ENCODE measurements around the gene LHFPL2. TPM values are rescaled to one million over a fixed set of nuclear protein-coding genes. Genes with fewer than 3 reads are reported as not detected.

LHFPL2 gene
- total and polyA plus RNA-seq, 2 donors from 2014 or later = 1.8 to 12.6 TPM

- TF ChIP-seq, protein P1, sequence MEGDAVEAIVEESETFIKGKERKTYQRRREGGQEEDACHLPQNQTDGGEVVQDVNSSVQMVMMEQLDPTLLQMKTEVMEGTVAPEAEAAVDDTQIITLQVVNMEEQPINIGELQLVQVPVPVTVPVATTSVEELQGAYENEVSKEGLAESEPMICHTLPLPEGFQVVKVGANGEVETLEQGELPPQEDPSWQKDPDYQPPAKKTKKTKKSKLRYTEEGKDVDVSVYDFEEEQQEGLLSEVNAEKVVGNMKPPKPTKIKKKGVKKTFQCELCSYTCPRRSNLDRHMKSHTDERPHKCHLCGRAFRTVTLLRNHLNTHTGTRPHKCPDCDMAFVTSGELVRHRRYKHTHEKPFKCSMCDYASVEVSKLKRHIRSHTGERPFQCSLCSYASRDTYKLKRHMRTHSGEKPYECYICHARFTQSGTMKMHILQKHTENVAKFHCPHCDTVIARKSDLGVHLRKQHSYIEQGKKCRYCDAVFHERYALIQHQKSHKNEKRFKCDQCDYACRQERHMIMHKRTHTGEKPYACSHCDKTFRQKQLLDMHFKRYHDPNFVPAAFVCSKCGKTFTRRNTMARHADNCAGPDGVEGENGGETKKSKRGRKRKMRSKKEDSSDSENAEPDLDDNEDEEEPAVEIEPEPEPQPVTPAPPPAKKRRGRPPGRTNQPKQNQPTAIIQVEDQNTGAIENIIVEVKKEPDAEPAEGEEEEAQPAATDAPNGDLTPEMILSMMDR (IDR thresholded peaks at IDR 0.05; ENCODE audit: borderline replicate concordance, extremely low read depth, insufficient read depth) = no peak
- Histone ChIP-seq H3K9ac (ENCODE audit: low read length in 3 of 3) (no peak overlapping the region), H3K27ac (ENCODE audit: low read depth in 2 of 2, low read length in 2 of 2) (peak overlapping the region in 1 of 2 donors; percentile 49), H3K27me3 (ENCODE audit: control insufficient read depth, insufficient read depth, low read length) (no peaks in the 10 kb centered on the region), H3K36me3 (ENCODE audit: control insufficient read depth in 2 of 3, insufficient read depth in 3 of 3, low read length in 3 of 3) (no peaks in the 10 kb centered on the region), H3K4me3 (ENCODE audit: low read length in 3 of 3) (no peak overlapping the region), H3K4me1 (ENCODE audit: control insufficient read depth in 2 of 3, insufficient read depth in 2 of 3, low read depth in 1 of 3, low read length in 3 of 3) (no peaks in the 10 kb centered on the region), H3K9me3 (ENCODE audit: control insufficient read depth in 2 of 3, insufficient read depth in 1 of 3, low read length in 3 of 3) (no peaks in the 10 kb centered on the region)
- peak; percentile 69 to 87 (median 80) for DNase-seq
- intact Hi-C loops (cut with DNase I) = no loop called here
- FAIRE-seq = no peak
Observed at GRCh38 chr5:78518365-78519197, 130.0 kb downstream of the LHFPL2 start.

- FAIRE-seq (no peak), DNase-seq (no peak)
- Histone ChIP-seq H3K27me3 (ENCODE audit: control insufficient read depth, insufficient read depth, low read length) (no peaks in the 10 kb centered on the region), H3K9me3 (ENCODE audit: control insufficient read depth in 2 of 3, insufficient read depth in 1 of 3, low read length in 3 of 3) (no peaks in the 10 kb centered on the region), H3K4me1 (ENCODE audit: control insufficient read depth in 2 of 3, insufficient read depth in 2 of 3, low read depth in 1 of 3, low read length in 3 of 3) (no peaks in the 10 kb centered on the region), H3K27ac (ENCODE audit: low read depth in 2 of 2, low read length in 2 of 2) (no peak overlapping the region), H3K9ac (ENCODE audit: low read length in 3 of 3) (no peak overlapping the region), H3K36me3 (ENCODE audit: control insufficient read depth in 2 of 3, insufficient read depth in 3 of 3, low read length in 3 of 3) (no peaks in the 10 kb centered on the region), H3K4me3 (ENCODE audit: low read length in 3 of 3) (no peak overlapping the region)
- TF ChIP-seq, protein P1 (IDR thresholded peaks at IDR 0.05; ENCODE audit: borderline replicate concordance, extremely low read depth, insufficient read depth) = no peak
- intact Hi-C loops (cut with DNase I) = no loop called here
Observed at GRCh38 chr5:78515670-78516069, 132.9 kb downstream of the LHFPL2 start.

DNA sequence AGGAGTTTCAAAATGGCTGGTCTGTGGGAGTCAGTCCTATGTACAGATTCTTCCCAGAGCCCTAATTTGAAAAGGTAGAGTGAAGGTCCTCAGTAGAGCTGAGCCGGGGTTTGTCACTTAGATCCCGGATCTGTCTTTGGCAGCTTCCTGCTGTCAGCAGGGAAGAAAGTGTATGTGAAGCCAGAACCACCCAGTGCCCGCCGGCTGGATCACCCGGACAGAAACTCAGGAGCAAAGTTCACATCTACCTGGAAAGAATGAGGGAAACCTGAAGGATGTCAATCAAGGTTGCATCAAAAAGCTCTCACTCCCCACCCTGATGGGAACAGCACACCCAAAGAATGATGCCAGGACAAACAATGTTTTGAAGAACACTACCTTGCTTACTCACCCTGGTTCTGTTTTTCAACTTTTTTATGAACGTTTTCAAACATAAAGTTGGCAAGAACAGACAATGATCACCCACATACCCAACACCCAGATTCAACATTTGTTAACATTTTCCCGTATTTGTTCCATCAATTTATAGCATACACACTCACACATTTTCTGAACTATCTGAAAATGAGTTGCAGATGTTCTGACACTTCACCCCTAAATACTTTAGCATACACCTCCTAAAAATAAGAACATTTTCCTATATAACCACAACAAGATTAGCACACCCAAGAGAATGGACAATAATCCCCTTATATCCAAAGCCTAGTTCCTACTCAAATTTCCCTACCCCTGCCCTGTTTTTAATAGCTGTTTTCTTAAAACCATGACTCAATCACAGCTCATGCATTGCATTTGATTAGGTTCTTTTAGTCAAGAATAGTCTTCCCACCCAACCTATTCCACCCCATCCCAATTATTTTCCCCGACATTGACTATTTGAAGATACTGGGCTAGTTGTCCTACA lies 133.9 kb downstream of the LHFPL2 start:
- H3K4me3 ChIP-seq (ENCODE audit: low read length in 3 of 3) = no peak overlapping the region
- no peaks in the 10 kb centered on the region for H3K36me3 ChIP-seq (ENCODE audit: control insufficient read depth in 2 of 3, insufficient read depth in 3 of 3, low read length in 3 of 3)
- intact Hi-C loops (cut with DNase I) = no loop called here
- H3K9ac ChIP-seq (ENCODE audit: low read length in 3 of 3) = no peak overlapping the region
- peaks cover 0 to 3% (median 0%) of the 10 kb centered on the region in 3 donors for H3K4me1 ChIP-seq (ENCODE audit: control insufficient read depth in 2 of 3, insufficient read depth in 2 of 3, low read depth in 1 of 3, low read length in 3 of 3)
- DNase-seq = no peak
- H3K27ac ChIP-seq (ENCODE audit: low read depth in 2 of 2, low read length in 2 of 2) = no peak overlapping the region
- TF ChIP-seq, protein P1 (IDR thresholded peaks at IDR 0.05; ENCODE audit: borderline replicate concordance, extremely low read depth, insufficient read depth) = no peak
- no peaks in the 10 kb centered on the region for H3K9me3 ChIP-seq (ENCODE audit: control insufficient read depth in 2 of 3, insufficient read depth in 1 of 3, low read length in 3 of 3)
- no peak for FAIRE-seq
- no peaks in the 10 kb centered on the region for H3K27me3 ChIP-seq (ENCODE audit: control insufficient read depth, insufficient read depth, low read length)

Measured in kidney (tissue), 14 donors.